Fibroblast of mammary gland (primary cell): ENCODE results near the gene CHN2.

Source experiments
- DNase-seq: peaks from one replicate; pipeline ENCODE4 v3.0.0-alpha.2; 2010; ENCODE audit warnings: low read depth
- H3K4me3 ChIP-seq: 2 replicates; pipeline ENCODE4 v1.5.1; 2011; ENCODE audit warnings: low read depth, mild to moderate bottlenecking, low read length, moderate library complexity; ENCODE audit not compliant: control insufficient read depth
- CTCF ChIP-seq: conservative IDR thresholded peaks from 2 replicates; pipeline ENCODE4 v1.5.1; 2011; ENCODE audit warnings: low read depth, low read length, inconsistent platforms; ENCODE audit not compliant: control insufficient read depth, insufficient read depth

The CHN2 gene

GRCh38 chr7:29231671-29232232 lies 37.2 kb downstream of the CHN2 start:
- no peak for DNase-seq
- H3K4me3 ChIP-seq: no peak overlapping the region
- no peak for TF ChIP-seq CTCF

GRCh38 chr7:29234438-29234837 lies 39.9 kb downstream of the CHN2 start:
- no peak overlapping the region for H3K4me3 ChIP-seq
- TF ChIP-seq CTCF: no peak
- no peak for DNase-seq

GRCh38 chr7:29236071-29236580 lies 41.6 kb downstream of the CHN2 start:
- no peak for DNase-seq
- no peak for TF ChIP-seq CTCF
- H3K4me3 ChIP-seq: no peak overlapping the region

DNA sequence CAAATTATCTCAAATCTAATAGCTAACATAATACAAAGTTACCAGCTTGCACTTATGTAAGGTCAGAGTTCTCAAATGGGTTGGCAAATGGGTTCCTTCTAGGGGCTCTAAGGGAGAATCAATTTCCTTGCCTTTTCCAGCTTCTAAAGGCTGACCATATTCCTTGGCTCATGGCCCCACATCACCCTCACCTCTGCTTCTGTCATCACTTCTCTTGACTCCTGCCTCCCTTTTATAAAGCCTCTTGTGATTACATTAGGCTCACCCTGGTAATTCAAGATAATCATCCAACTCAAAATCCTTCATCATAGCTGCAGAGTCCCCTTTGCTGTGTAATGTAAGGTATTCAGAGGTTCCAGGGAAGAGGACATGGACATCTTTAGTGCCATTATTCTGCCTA lies 42.1 kb downstream of the CHN2 start:
- no peak overlapping the region for H3K4me3 ChIP-seq
- no peak for DNase-seq
- no peak for TF ChIP-seq CTCF

DNA sequence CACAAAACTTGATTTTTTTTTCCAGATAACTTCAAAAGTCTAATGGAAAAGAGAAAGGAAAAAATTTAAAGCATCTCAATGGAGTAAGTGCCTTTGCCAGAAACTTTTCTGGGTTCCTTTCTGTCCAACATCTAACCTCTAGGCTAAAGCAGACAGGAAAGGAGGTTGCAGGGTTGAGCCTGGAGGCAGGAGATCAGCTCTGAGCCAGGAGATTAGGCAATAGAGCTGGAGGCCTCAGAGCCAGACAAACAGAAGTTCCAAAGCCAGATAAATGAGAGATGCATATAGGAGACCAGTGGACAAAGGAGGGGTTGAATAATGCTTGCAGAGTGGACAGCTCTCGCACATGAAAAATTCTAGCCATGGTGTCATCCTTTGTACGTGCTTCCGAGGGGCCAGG lies 42.9 kb downstream of the CHN2 start:
- no peak overlapping the region for H3K4me3 ChIP-seq
- no peak for TF ChIP-seq CTCF
- peak; percentile 1 for DNase-seq

DNA sequence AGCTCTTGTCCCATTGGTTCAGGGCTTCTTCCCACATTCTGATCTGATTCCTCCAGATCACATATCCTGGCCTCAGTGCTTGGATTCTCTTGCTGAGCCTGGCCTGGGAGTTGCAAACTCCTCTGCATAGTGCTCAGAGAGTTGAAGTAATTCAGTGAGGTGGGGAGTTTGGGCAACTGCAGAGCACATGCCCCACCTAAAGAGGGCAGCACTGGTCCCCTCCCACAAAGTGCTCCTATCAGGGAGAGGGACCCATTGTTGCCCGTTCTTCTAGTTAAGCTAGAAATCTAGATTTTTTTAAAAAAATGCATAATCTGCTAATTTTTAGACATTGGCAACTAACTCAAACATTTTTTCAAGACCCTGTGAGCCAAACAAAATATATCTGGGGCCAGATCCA lies 45.1 kb downstream of the CHN2 start:
- no peak overlapping the region for H3K4me3 ChIP-seq
- peak; percentile 6 for DNase-seq

More for the DNA sequence above, 45.1 kb downstream of the CHN2 start:
- TF ChIP-seq CTCF: peak; percentile 46
